IMR-90 (cell line): Measurements from ENCODE around the gene RIC8B. TPM values are rescaled to one million over a fixed set of nuclear protein-coding genes. Genes with fewer than 3 reads are reported as not detected.

Source experiments
- ATAC-seq: fragments of 200-7000 bp; cut with Tn5 transposase; 2 replicates; pipeline ENCODE4 v1.9.1; 2020; ENCODE audit warnings: low read depth, mild to moderate bottlenecking, moderate library complexity
- BruUV-seq: library from RNA; stranded (reverse); fragments of 400-500 nt; replicated peaks from 2 replicates; lab custom pipeline; 2021; lab: Mats Ljungman, UMichigan
- CTCF ChIA-PET: fragments of 300-600 bp; formaldehyde crosslinking; extraction: SDS; loops from one replicate; lab custom pipeline; 2021; ENCODE audit warnings: antibody characterized with exemption; lab: Yijun Ruan, JAX
- POLR2A ChIA-PET: fragments of 300-600 bp; sonication (Branson Sonifier 250); formaldehyde crosslinking; loops from one replicate; lab custom pipeline; 2022; ENCODE audit warnings: antibody characterized with exemption; ENCODE audit not compliant: unreplicated experiment; lab: Charles Lee
- DNase-seq: peaks from one replicate; pipeline ENCODE4 v3.0.0; 2013
- H2AFZ ChIP-seq: replicated peaks from 2 replicates; pipeline ENCODE3; 2013; ENCODE audit warnings: low read length, mild to moderate bottlenecking; ENCODE audit not compliant: poor library complexity
- H2AK5ac ChIP-seq: 2 replicates; pipeline ENCODE4 v1.6.1; 2013; ENCODE audit warnings: low read depth, low read length, inconsistent platforms
- H2AK9ac ChIP-seq: replicated peaks from 2 replicates; pipeline ENCODE3; 2013; ENCODE audit warnings: mild to moderate bottlenecking, low read depth, low read length, moderate library complexity; ENCODE audit not compliant: poor library complexity
- H2BK120ac ChIP-seq: 2 replicates; pipeline ENCODE4 v1.6.1; 2013; ENCODE audit warnings: low read depth, low read length, inconsistent platforms
- H2BK15ac ChIP-seq: 3 replicates; pipeline ENCODE4 v1.6.1; 2013; ENCODE audit warnings: low read depth, low read length, inconsistent platforms
- H2BK20ac ChIP-seq: 2 replicates; pipeline ENCODE4 v1.6.1; 2013; ENCODE audit warnings: low read depth, mild to moderate bottlenecking, inconsistent platforms, low read length, moderate library complexity
- H2BK5ac ChIP-seq: 2 replicates; pipeline ENCODE4 v1.6.1; 2013; ENCODE audit warnings: mild to moderate bottlenecking, low read depth, low read length, inconsistent platforms; ENCODE audit not compliant: poor library complexity, severe bottlenecking
- H3K14ac ChIP-seq: replicated peaks from 2 replicates; pipeline ENCODE4 v1.6.1; 2013; ENCODE audit warnings: low read depth, low read length, inconsistent platforms
- H3K18ac ChIP-seq: 2 replicates; pipeline ENCODE4 v1.6.1; 2013; ENCODE audit warnings: low read depth, low read length, control low read depth
- H3K23ac ChIP-seq: 2 replicates; pipeline ENCODE4 v1.6.1; 2013; ENCODE audit warnings: low read depth, low read length, inconsistent platforms
- H3K27ac ChIP-seq: 2 replicates; pipeline ENCODE4 v1.5.1; 2013; ENCODE audit warnings: mild to moderate bottlenecking, control low read depth, low read length; ENCODE audit not compliant: insufficient read depth
- H3K27me3 ChIP-seq: 2 replicates; pipeline ENCODE4 v1.6.1; 2013; ENCODE audit warnings: low read length; ENCODE audit not compliant: control insufficient read depth, insufficient read depth
- H3K36me3 ChIP-seq: 2 replicates; pipeline ENCODE4 v1.6.1; 2013; ENCODE audit warnings: low read length, mixed read lengths; ENCODE audit not compliant: control insufficient read depth, insufficient read depth
- H3K4ac ChIP-seq: 2 replicates; pipeline ENCODE4 v1.6.1; 2013; ENCODE audit warnings: low read depth, low read length, inconsistent platforms
- H3K4me1 ChIP-seq: 2 replicates; pipeline ENCODE4 v1.6.1; 2013; ENCODE audit warnings: low read length, mixed read lengths; ENCODE audit not compliant: control insufficient read depth, insufficient read depth
- H3K4me2 ChIP-seq: 2 replicates; pipeline ENCODE4 v1.6.1; 2013; ENCODE audit warnings: low read depth, mild to moderate bottlenecking, control low read depth, low read length, moderate library complexity
- H3K4me3 ChIP-seq: 2 replicates; pipeline ENCODE4 v1.5.1; 2013; ENCODE audit warnings: low read depth, mild to moderate bottlenecking, control low read depth, low read length, moderate library complexity; ENCODE audit not compliant: insufficient read depth
- H3K56ac ChIP-seq: 2 replicates; pipeline ENCODE4 v1.6.1; 2013; ENCODE audit warnings: low read length, inconsistent platforms; ENCODE audit not compliant: insufficient read depth; ENCODE audit errors: extremely low read depth
- H3K79me1 ChIP-seq, 2 experiments: 2 replicates each; pipeline ENCODE4 v1.6.1; 2013; ENCODE audit warnings: low read length in 2 of 2, inconsistent platforms in 1 of 2, low read depth in 1 of 2
- H3K9ac ChIP-seq: 2 replicates; pipeline ENCODE4 v1.6.1; 2013; ENCODE audit warnings: low read depth, low read length, control low read depth
- H3K9me1 ChIP-seq: 2 replicates; pipeline ENCODE4 v1.6.1; 2013; ENCODE audit warnings: low read length, inconsistent platforms; ENCODE audit not compliant: insufficient read depth
- H3K9me3 ChIP-seq: 2 replicates; pipeline ENCODE4 v1.6.1; 2013; ENCODE audit warnings: low read length; ENCODE audit not compliant: control insufficient read depth, insufficient read depth
- H4K20me1 ChIP-seq: 2 replicates; pipeline ENCODE4 v1.6.1; 2013; ENCODE audit warnings: low read length, inconsistent platforms; ENCODE audit not compliant: insufficient read depth
- H4K5ac ChIP-seq: 2 replicates; pipeline ENCODE4 v1.6.1; 2013; ENCODE audit warnings: mild to moderate bottlenecking, low read depth, low read length, control low read depth
- H4K8ac ChIP-seq, 2 experiments: 2 replicates each; pipeline ENCODE4 v1.6.1; 2013; ENCODE audit warnings: low read depth in 2 of 2, low read length in 2 of 2, control low read depth in 1 of 2, inconsistent platforms in 1 of 2
- H4K91ac ChIP-seq: 2 replicates; pipeline ENCODE4 v1.6.1; 2013; ENCODE audit warnings: low read depth, low read length, inconsistent platforms; ENCODE audit not compliant: insufficient read depth
- BHLHE40 ChIP-seq: fragments of 150-350 bp; IDR thresholded peaks from 2 replicates; pipeline ENCODE4 v1.6.1; 2016; ENCODE audit warnings: mild to moderate bottlenecking, low read depth, low read length
- CEBPB ChIP-seq: IDR thresholded peaks from 2 replicates; pipeline ENCODE4 v1.6.1; 2012; ENCODE audit warnings: low read depth, low read length, improper control_type of control experiment
- CHD1 ChIP-seq: IDR thresholded peaks from 2 replicates; pipeline ENCODE4 v1.6.1; 2012; ENCODE audit warnings: low read depth, low read length, improper control_type of control experiment
- CTCF ChIP-seq: conservative IDR thresholded peaks from 2 replicates; pipeline ENCODE4 v1.5.1; 2012; ENCODE audit warnings: mild to moderate bottlenecking, low read depth, low read length, improper control_type of control experiment
- ELK1 ChIP-seq: fragments of 150-350 bp; IDR thresholded peaks from 2 replicates; pipeline ENCODE4 v1.6.1; 2016; ENCODE audit warnings: low read depth, mild to moderate bottlenecking, low read length, moderate library complexity, borderline replicate concordance
- MAFK ChIP-seq: IDR thresholded peaks from 2 replicates; pipeline ENCODE4 v1.6.1; 2012; ENCODE audit warnings: low read depth, low read length, improper control_type of control experiment
- MAZ ChIP-seq: IDR thresholded peaks from 2 replicates; pipeline ENCODE4 v1.6.1; 2012; ENCODE audit warnings: low read depth, mild to moderate bottlenecking, low read length, improper control_type of control experiment, moderate library complexity, borderline replicate concordance
- MXI1 ChIP-seq: IDR thresholded peaks from 2 replicates; pipeline ENCODE4 v1.6.1; 2012; ENCODE audit warnings: low read depth, mild to moderate bottlenecking, low read length, moderate library complexity, borderline replicate concordance
- NFE2L2 ChIP-seq: fragments of 150-350 bp; IDR thresholded peaks from 2 replicates; pipeline ENCODE4 v1.6.1; 2016; ENCODE audit warnings: low read depth, mild to moderate bottlenecking, low read length
- POLR2A ChIP-seq: IDR thresholded peaks from 2 replicates; pipeline ENCODE4 v1.6.1; 2012; ENCODE audit warnings: mild to moderate bottlenecking, low read depth, low read length
- RAD21 ChIP-seq: IDR thresholded peaks from 2 replicates; pipeline ENCODE4 v1.6.1; 2012; ENCODE audit warnings: low read length, improper control_type of control experiment
- RCOR1 ChIP-seq: IDR thresholded peaks from 2 replicates; pipeline ENCODE4 v1.6.1; 2012; ENCODE audit warnings: mild to moderate bottlenecking, low read length, improper control_type of control experiment; ENCODE audit not compliant: insufficient replicate concordance
- RFX5 ChIP-seq: IDR thresholded peaks from 2 replicates; pipeline ENCODE4 v1.8.0; 2012; ENCODE audit warnings: low read depth, mild to moderate bottlenecking, low read length, moderate library complexity
- SMC3 ChIP-seq: fragments of 150-350 bp; IDR thresholded peaks from 2 replicates; pipeline ENCODE4 v1.6.1; 2016; ENCODE audit warnings: low read depth, mild to moderate bottlenecking, antibody characterized with exemption, low read length, moderate library complexity
- USF2 ChIP-seq: fragments of 150-350 bp; IDR thresholded peaks from 2 replicates; pipeline ENCODE4 v1.6.1; 2017; ENCODE audit warnings: mild to moderate bottlenecking, antibody characterized with exemption, low read length, low read depth
- WGBS, 2 experiments: methylation state at CpG; one replicate each; pipeline versions ENCODE4 v1.1.5 to v1.1.7; 2013; ENCODE audit warnings: missing lambda C conversion rate in 2 of 2; ENCODE audit not compliant: insufficient read length in 1 of 2; ENCODE audit errors: extremely low coverage in 2 of 2; 5-methylcytosine and 5-hydroxymethylcytosine counted together
- dilution Hi-C: fragments of 300-500 bp; cut with HindIII; formaldehyde crosslinking; loops from one replicate; pipeline ENCODE4 v1.14.3; 2018; ENCODE audit warnings: low sequenced_read_pairs; ENCODE audit not compliant: unreplicated experiment
- in situ Hi-C: fragments of 300-500 bp; cut with MboI; formaldehyde crosslinking; loops from 3 replicates; pipeline ENCODE4 v1.14.3; 2019; ENCODE audit warnings: low sequenced_read_pairs, inconsistent platforms, mixed read lengths
- intact Hi-C: fragments of 100-400 bp; cut with micrococcal nuclease; formaldehyde crosslinking; loops from 2 replicates; pipeline ENCODE4 v1.10.0; 2022
- polyA plus RNA-seq, 3 experiments: library from polyadenylated mRNA; depleted of rRNA; stranded (reverse); fragments of >200 nt; gene quantifications; 2 replicates each; pipeline ENCODE4 v1.2.3, GENCODE V29; 2012; ENCODE audit warnings: low replicate concordance in 1 of 3
- total RNA-seq: library from RNA; depleted of rRNA; stranded (reverse); fragments of >200 nt; gene quantifications from 2 replicates; pipeline ENCODE4 v1.2.3, GENCODE V29; 2012

RIC8B gene
- total and polyA plus RNA-seq, 2 of the 4 experiments (the other 2 are of a cell fraction), result 5.5 to 19.5 TPM

GRCh38 chr12:106867651-106868050, 93.2 kb downstream of the RIC8B start:
- dilution Hi-C loops, result no loop called here
- POLR2A ChIA-PET, result no interaction called here
- no peaks in the 10 kb centered on the region; the same call in 1 of the 2 replicates for H3K36me3 ChIP-seq
- no peak overlapping the region for H4K8ac ChIP-seq
- H2BK120ac ChIP-seq, result no peak overlapping the region
- no peaks in the 10 kb centered on the region; the same call in 1 of the 2 replicates for H4K20me1 ChIP-seq
- in situ Hi-C loops, result no loop called here
- H3K4me3 ChIP-seq, result no peak overlapping the region
- no CpG with 5 or more reads among the region's 3 CpGs for WGBS, 2 experiments
- H3K27me3 ChIP-seq, result no peaks in the 10 kb centered on the region
- H2BK15ac ChIP-seq, result no peak overlapping the region
- H2BK5ac ChIP-seq, result no peak overlapping the region
- H2AK5ac ChIP-seq, result no peak overlapping the region
- no peak overlapping the region for H3K9ac ChIP-seq
- H3K56ac ChIP-seq, result no peak overlapping the region
- H4K5ac ChIP-seq, result no peak overlapping the region
- peaks cover 6% of the 10 kb centered on the region; the same call in 1 of the 2 replicates for H3K9me1 ChIP-seq
- no peak overlapping the region for H2BK20ac ChIP-seq
- H2AFZ ChIP-seq, result no peak overlapping the region
- no peaks in the 10 kb centered on the region for H3K9me3 ChIP-seq
- BruUV-seq, result no TSS peak
- peaks cover 8 to 26% of the 10 kb centered on the region in 2 experiments; a peak in 3 of 4 replicates for H3K79me1 ChIP-seq
- intact Hi-C loops, result no loop called here
- H4K91ac ChIP-seq, result no peak overlapping the region
- H3K4ac ChIP-seq, result no peak overlapping the region
- DNase-seq, result peak; percentile 21
- H3K4me2 ChIP-seq, result peak overlapping the region; percentile 81
- no peak overlapping the region for H3K27ac ChIP-seq
- TF ChIP-seq NFE2L2 (no peak), MAZ (no peak), CTCF (no peak), SMC3 (no peak), RFX5 (no peak), CEBPB (no peak), RCOR1 (no peak), MXI1 (no peak), USF2 (no peak), MAFK (no peak), BHLHE40 (no peak), POLR2A (no peak), RAD21 (no peak), ELK1 (no peak), CHD1 (no peak)
- CTCF ChIA-PET, result interaction anchor here (0.7 kb wide), 1 partner anchor 52 kb away, joined by 3 read pairs; no protein-coding TSS in a partner anchor
- H3K14ac ChIP-seq, result no peak overlapping the region
- no peak overlapping the region for H3K18ac ChIP-seq
- peaks cover 11% of the 10 kb centered on the region for H3K4me1 ChIP-seq
- ATAC-seq, result peak; percentile 55
- no peak overlapping the region for H3K23ac ChIP-seq
- no peak overlapping the region for H2AK9ac ChIP-seq
